Measurements from ENCODE around the gene ETFB.
A peak's percentile ranks its signal among the peaks of the same experiment; 100 is the strongest.

DNA sequence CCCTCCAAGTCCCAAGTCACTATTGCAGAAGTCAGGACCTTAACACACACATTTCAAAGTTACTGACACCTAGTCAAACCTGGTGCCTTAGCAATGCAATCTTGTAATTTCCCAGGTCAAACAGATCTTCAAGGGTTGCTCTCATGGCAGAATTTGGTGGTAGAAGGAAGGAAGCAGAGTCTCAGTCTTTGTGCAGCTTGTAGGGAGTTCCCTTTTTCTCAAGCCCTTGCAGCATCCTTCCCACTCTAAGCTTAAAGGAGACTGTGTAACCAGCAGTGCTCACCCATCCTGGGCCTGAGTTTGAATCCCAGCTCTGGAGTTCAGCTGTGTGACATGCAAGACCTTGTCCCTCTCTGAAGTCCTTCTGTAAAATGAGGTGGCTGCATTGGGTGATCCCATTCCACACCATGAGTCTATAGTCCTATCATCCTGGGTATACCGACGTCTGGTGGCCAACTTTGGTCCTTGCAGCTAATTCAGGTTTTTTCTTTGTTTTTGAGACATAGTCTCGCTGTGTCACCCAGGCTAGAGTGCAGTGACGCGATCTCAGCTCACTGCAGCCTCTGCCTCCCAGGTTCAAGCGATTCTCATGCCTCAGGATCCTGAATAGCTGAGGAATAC, 41.4 kb upstream of the ETFB start:
- TF ChIP-seq, protein P1, sequence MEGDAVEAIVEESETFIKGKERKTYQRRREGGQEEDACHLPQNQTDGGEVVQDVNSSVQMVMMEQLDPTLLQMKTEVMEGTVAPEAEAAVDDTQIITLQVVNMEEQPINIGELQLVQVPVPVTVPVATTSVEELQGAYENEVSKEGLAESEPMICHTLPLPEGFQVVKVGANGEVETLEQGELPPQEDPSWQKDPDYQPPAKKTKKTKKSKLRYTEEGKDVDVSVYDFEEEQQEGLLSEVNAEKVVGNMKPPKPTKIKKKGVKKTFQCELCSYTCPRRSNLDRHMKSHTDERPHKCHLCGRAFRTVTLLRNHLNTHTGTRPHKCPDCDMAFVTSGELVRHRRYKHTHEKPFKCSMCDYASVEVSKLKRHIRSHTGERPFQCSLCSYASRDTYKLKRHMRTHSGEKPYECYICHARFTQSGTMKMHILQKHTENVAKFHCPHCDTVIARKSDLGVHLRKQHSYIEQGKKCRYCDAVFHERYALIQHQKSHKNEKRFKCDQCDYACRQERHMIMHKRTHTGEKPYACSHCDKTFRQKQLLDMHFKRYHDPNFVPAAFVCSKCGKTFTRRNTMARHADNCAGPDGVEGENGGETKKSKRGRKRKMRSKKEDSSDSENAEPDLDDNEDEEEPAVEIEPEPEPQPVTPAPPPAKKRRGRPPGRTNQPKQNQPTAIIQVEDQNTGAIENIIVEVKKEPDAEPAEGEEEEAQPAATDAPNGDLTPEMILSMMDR (tag by site-specific recombination; IDR thresholded peaks at IDR 0.05), result peak; percentile 39; the same call in 1 of the 2 replicates
- TF ChIP-seq YY1 (tag by site-specific recombination; IDR thresholded peaks at IDR 0.05) (no peak), TCF7L2 (IDR thresholded peaks at IDR 0.05; ENCODE audit: borderline replicate concordance, low read depth, low read length) (no peak), ZNF174 (tag by site-specific recombination; IDR thresholded peaks at IDR 0.05) (no peak), SP2 (tag by site-specific recombination; IDR thresholded peaks at IDR 0.05) (no peak), ZNF121 (tag by site-specific recombination; IDR thresholded peaks at IDR 0.05) (no peak)

All from HEK293 (cell line).